MM.1S (cell line): ENCODE data around the gene EFCAB5.
"Not testable (repeated sequence)": the region's sequence is repeated elsewhere in the genome, so short reads cannot be mapped to it uniquely, and the experiment has no call there.

Experiments used
- DNase-seq: peaks from one replicate; pipeline ENCODE4 v3.0.0-alpha.2; 2015
- H2AFZ ChIP-seq: fragments of 300-600 bp; sonication (generic); 2 replicates; pipeline ENCODE4 v1.6.0; 2016; ENCODE audit warnings: antibody characterized with exemption, low read length
- H3F3A ChIP-seq: fragments of 300-600 bp; sonication (generic); 2 replicates; pipeline ENCODE4 v1.6.1; 2016; ENCODE audit warnings: mild to moderate bottlenecking, antibody characterized with exemption, low read length, moderate library complexity, mixed read lengths; ENCODE audit not compliant: insufficient read depth
- H3K27ac ChIP-seq: fragments of 300-600 bp; sonication (generic); 2 replicates; pipeline ENCODE4 v1.5.1; 2016; ENCODE audit warnings: mild to moderate bottlenecking, low read length
- H3K27me3 ChIP-seq: fragments of 300-600 bp; sonication (generic); replicated peaks from 2 replicates; pipeline ENCODE4 v1.6.0; 2016; ENCODE audit warnings: low read length; ENCODE audit not compliant: insufficient read depth
- H3K36me3 ChIP-seq: fragments of 300-600 bp; sonication (generic); replicated peaks from 2 replicates; pipeline ENCODE4 v1.6.1; 2016; ENCODE audit warnings: mild to moderate bottlenecking, low read length, mixed read lengths; ENCODE audit not compliant: insufficient read depth
- H3K4me1 ChIP-seq: fragments of 300-600 bp; sonication (generic); 2 replicates; pipeline ENCODE4 v1.6.1; 2016; ENCODE audit warnings: low read length, mixed read lengths
- H3K4me2 ChIP-seq: fragments of 300-600 bp; sonication (generic); 2 replicates; pipeline ENCODE4 v1.6.0; 2016; ENCODE audit warnings: low read depth, low read length
- H3K4me3 ChIP-seq: fragments of 300-600 bp; sonication (generic); 2 replicates; pipeline ENCODE4 v1.5.1; 2016; ENCODE audit warnings: low read length, mixed read lengths
- H3K79me2 ChIP-seq: fragments of 300-600 bp; sonication (generic); 2 replicates; pipeline ENCODE4 v1.6.1; 2016; ENCODE audit warnings: mixed run types, low read length, mixed read lengths
- H3K9ac ChIP-seq: fragments of 300-600 bp; sonication (generic); 2 replicates; pipeline ENCODE4 v1.6.1; 2016; ENCODE audit warnings: low read length, mixed read lengths
- H3K9me2 ChIP-seq: fragments of 300-600 bp; sonication (generic); replicated peaks from 2 replicates; pipeline ENCODE4 v1.6.1; 2016; ENCODE audit warnings: mild to moderate bottlenecking, low read length, mixed read lengths; ENCODE audit not compliant: insufficient read depth
- H3K9me3 ChIP-seq: fragments of 300-600 bp; sonication (generic); replicated peaks from 2 replicates; pipeline ENCODE4 v1.6.1; 2016; ENCODE audit warnings: mild to moderate bottlenecking, low read length, mixed read lengths; ENCODE audit not compliant: insufficient read depth
- H4K20me1 ChIP-seq: fragments of 300-600 bp; sonication (generic); 2 replicates; pipeline ENCODE4 v1.6.1; 2016; ENCODE audit warnings: mild to moderate bottlenecking, low read length, moderate library complexity, mixed read lengths; ENCODE audit not compliant: insufficient read depth
- CTCF ChIP-seq: fragments of 300-600 bp; sonication (generic); IDR thresholded peaks from 2 replicates; pipeline ENCODE4 v1.5.1; 2016; ENCODE audit warnings: antibody characterized with exemption, low read length, mixed read lengths
- EZH2 ChIP-seq: fragments of 300-600 bp; sonication (generic); optimal IDR thresholded peaks from 2 replicates; pipeline ENCODE3; 2017; ENCODE audit warnings: low read depth, mild to moderate bottlenecking, antibody characterized with exemption, low read length, mixed read lengths
- EZH2phosphoT487 ChIP-seq: fragments of 300-600 bp; sonication (generic); IDR thresholded peaks from 2 replicates; pipeline ENCODE4 v1.6.1; 2018; ENCODE audit warnings: antibody characterized with exemption, low read length

Gene EFCAB5

GRCh38 chr17:30027676-30028075 lies 86.2 kb downstream of the EFCAB5 start:
- no peaks in the 10 kb centered on the region for H3K9me3 ChIP-seq
- H3K4me2 ChIP-seq: no peak overlapping the region
- H3K27me3 ChIP-seq: no peaks in the 10 kb centered on the region
- no peak for DNase-seq
- no peak overlapping the region for H3K4me3 ChIP-seq
- H3K9ac ChIP-seq: no peak overlapping the region
- H3K9me2 ChIP-seq: no peaks in the 10 kb centered on the region
- H4K20me1 ChIP-seq: no peaks in the 10 kb centered on the region
- TF ChIP-seq EZH2phosphoT487 (no peak), CTCF (no peak), EZH2 (no peak)
- H3K27ac ChIP-seq: no peak overlapping the region
- no peaks in the 10 kb centered on the region for H3K4me1 ChIP-seq
- H3K36me3 ChIP-seq: no peaks in the 10 kb centered on the region
- no peaks in the 10 kb centered on the region for H3K79me2 ChIP-seq
- H2AFZ ChIP-seq: no peak overlapping the region
- no peaks in the 10 kb centered on the region for H3F3A ChIP-seq

DNA sequence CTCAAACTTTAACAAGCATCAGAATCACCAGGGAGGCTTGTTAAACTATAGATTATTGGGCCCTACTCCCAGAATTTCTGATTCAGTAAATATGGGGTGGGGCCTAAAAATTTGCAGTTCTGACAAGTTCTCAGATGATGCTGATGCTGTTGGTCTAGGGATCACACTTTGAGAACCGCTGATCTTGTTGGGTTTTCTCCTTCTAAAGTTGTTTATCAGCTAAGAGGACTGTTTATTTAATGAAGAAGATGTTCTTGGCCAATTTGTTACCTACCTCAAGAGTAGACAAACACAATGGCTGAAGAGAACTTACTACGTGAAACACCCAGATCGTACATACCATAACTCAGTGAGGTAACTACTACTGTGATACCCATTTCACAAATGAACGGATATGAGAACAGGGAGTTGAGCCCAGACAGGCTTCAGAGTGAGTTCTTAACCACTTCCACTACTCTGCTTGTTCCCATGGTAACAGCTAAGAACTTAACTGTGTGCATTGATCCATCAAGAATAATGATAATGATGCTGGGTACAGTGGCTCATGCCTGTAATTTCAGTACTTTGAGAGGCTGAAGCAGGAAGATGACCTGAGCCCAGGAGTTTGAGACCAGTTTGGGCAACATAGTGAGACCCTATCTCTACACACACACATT lies 89.9 kb downstream of the EFCAB5 start:
- Histone ChIP-seq H2AFZ (no peak overlapping the region), H3K36me3 (no peaks in the 10 kb centered on the region), H3K9ac (no peak overlapping the region), H3K27me3 (no peaks in the 10 kb centered on the region), H3K4me1 (no peaks in the 10 kb centered on the region), H4K20me1 (no peaks in the 10 kb centered on the region), H3K27ac (no peak overlapping the region), H3K4me2 (no peak overlapping the region), H3K79me2 (no peaks in the 10 kb centered on the region), H3K9me2 (no peaks in the 10 kb centered on the region), H3K9me3 (no peaks in the 10 kb centered on the region), H3F3A (no peaks in the 10 kb centered on the region), H3K4me3 (no peak overlapping the region)
- TF ChIP-seq EZH2phosphoT487 (no peak), CTCF (no peak), EZH2 (no peak)
- no peak for DNase-seq

DNA sequence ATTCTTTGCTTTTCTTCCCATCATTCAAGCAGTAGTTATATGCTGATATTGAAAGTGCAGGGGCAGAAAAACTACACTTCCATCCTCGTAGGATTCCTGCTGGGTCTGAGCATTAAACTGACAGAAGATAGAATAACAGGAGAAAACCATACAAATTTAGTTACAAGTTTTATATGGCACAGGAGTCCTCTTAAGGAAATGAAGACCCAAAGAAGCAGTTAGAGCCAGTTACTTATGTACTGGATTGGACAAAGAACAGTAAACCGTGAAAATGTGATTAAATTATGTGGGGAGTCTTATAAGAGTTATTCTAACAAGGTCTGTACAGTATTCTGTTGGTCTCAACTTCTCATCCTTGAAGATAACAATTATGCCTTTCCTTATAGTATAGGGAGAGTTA lies 93.9 kb downstream of the EFCAB5 start:
- Histone ChIP-seq H3K79me2 (no peaks in the 10 kb centered on the region), H3K9me2 (no peaks in the 10 kb centered on the region), H3K9me3 (no peaks in the 10 kb centered on the region), H3K36me3 (no peaks in the 10 kb centered on the region), H3K27ac (no peak overlapping the region), H3K9ac (no peak overlapping the region), H2AFZ (no peak overlapping the region), H3F3A (no peaks in the 10 kb centered on the region), H3K4me3 (no peak overlapping the region), H4K20me1 (no peaks in the 10 kb centered on the region), H3K27me3 (no peaks in the 10 kb centered on the region), H3K4me1 (no peaks in the 10 kb centered on the region), H3K4me2 (no peak overlapping the region)
- TF ChIP-seq CTCF: no peak
- no peak for TF ChIP-seq EZH2phosphoT487
- TF ChIP-seq EZH2: no peak
- DNase-seq: no peak

GRCh38 chr17:30040719-30041518 lies 99.5 kb downstream of the EFCAB5 start:
- not testable (repeated sequence) for H3K36me3 ChIP-seq, H3K9ac ChIP-seq, DNase-seq, H3K9me3 ChIP-seq, H3K9me2 ChIP-seq, H3K4me1 ChIP-seq, H2AFZ ChIP-seq, H3K27me3 ChIP-seq, H3K4me2 ChIP-seq, H3K79me2 ChIP-seq, H4K20me1 ChIP-seq, H3F3A ChIP-seq, H3K27ac ChIP-seq, H3K4me3 ChIP-seq
